Measurements from ENCODE around the gene TNFAIP6.
A peak's percentile ranks its signal among the peaks of the same experiment; 100 is the strongest.
"Not testable (repeated sequence)": the region's sequence is repeated elsewhere in the genome, so short reads cannot be mapped to it uniquely, and the experiment has no call there.

TNFAIP6 gene

GRCh38 chr2:151357359-151357758, at the start of gene TNFAIP6:
Gene TNFAIP6 (plus strand): TSS chr2:151357592. CDS start chr2:151357667, 75 bp downstream.
- no peaks in the 10 kb centered on the region for H3K27me3 ChIP-seq
- peak in 1 of 2 donors; percentile 34 for DNase-seq
- peak within 1 kb of the TSS in 1 of 2 donors; percentile 35 for H3K27ac ChIP-seq
- no peaks in the 10 kb centered on the region for H3K4me1 ChIP-seq
- H3K36me3 ChIP-seq: no peaks in the 10 kb centered on the region
- H3K4me3 ChIP-seq: no peak within 1 kb of the TSS
- H3K9me3 ChIP-seq: no peaks in the 10 kb centered on the region
- intact Hi-C loops (cut with DNase I; ENCODE audit: low total_unique reads): no loop called here
- TF ChIP-seq, protein P1, sequence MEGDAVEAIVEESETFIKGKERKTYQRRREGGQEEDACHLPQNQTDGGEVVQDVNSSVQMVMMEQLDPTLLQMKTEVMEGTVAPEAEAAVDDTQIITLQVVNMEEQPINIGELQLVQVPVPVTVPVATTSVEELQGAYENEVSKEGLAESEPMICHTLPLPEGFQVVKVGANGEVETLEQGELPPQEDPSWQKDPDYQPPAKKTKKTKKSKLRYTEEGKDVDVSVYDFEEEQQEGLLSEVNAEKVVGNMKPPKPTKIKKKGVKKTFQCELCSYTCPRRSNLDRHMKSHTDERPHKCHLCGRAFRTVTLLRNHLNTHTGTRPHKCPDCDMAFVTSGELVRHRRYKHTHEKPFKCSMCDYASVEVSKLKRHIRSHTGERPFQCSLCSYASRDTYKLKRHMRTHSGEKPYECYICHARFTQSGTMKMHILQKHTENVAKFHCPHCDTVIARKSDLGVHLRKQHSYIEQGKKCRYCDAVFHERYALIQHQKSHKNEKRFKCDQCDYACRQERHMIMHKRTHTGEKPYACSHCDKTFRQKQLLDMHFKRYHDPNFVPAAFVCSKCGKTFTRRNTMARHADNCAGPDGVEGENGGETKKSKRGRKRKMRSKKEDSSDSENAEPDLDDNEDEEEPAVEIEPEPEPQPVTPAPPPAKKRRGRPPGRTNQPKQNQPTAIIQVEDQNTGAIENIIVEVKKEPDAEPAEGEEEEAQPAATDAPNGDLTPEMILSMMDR (IDR thresholded peaks at IDR 0.05): no peak

GRCh38 chr2:151310313-151310712, 47.1 kb upstream of the TNFAIP6 start:
- DNase-seq; H3K27me3 ChIP-seq; H3K9me3 ChIP-seq; H3K36me3 ChIP-seq; intact Hi-C loops (cut with DNase I; ENCODE audit: low total_unique reads); H3K4me3 ChIP-seq; H3K27ac ChIP-seq: not testable (repeated sequence)
- H3K4me1 ChIP-seq: peaks cover 0 to 13% (median 5%) of the 10 kb centered on the region in 4 donors

DNA sequence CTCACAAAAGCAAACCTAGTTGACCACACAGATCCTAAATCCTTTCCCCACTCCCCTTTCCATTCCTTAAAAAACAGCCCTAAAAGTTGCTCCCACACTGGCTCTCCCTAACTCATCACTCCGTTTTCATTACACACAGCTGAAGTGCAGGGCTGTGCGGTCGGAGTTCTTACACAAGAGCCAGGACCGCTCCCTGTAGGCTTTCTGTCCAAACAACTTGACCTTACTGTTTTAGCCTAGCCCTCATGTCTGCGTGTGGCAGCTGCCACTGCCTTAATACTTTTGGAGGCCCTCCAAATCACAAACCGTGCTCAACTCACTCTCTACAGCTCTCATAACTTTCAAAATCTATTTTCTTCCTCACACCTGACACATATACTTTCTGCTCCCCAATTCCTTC, 45.0 kb upstream of the TNFAIP6 start:
- H3K9me3 ChIP-seq; intact Hi-C loops (cut with DNase I; ENCODE audit: low total_unique reads); H3K4me3 ChIP-seq; H3K27ac ChIP-seq; H3K27me3 ChIP-seq; H3K36me3 ChIP-seq: not testable (repeated sequence)
- peaks cover 0 to 22% (median 13%) of the 10 kb centered on the region in 4 donors for H3K4me1 ChIP-seq
- peak in 1 of 2 donors; percentile 32 for DNase-seq

DNA sequence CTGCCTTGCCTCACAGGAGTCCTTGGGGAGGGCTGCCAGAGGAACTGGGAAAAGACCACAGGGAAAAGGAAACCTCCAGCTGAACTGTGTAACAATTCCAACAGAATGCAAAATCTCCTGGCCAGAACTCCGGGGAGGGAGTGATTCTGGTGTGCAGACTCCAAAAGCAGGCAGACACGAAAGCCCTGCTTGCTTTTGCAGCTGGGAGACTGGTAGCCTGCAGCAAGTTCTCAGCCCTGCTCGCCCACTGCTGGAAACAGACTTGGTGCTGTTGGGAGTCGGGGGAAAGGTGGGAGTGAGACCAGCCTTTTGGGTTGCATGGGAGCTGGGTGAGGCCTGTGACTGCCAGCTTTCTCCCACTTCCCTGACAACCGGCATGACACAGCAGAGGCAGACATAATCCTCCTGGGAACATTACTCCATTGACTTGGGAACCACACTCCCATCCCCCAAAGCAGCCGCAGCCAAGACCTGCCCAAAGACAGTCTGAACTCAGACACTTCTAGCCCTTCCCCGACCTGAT, 42.0 kb upstream of the TNFAIP6 start:
- Histone ChIP-seq H3K27me3 (no peaks in the 10 kb centered on the region), H3K4me3 (peak overlapping the region in 1 of 2 donors; percentile 29), H3K4me1 (peaks cover 0 to 22% (median 13%) of the 10 kb centered on the region in 4 donors), H3K36me3 (no peaks in the 10 kb centered on the region), H3K9me3 (no peaks in the 10 kb centered on the region), H3K27ac (peak overlapping the region; percentile 57 to 67)
- TF ChIP-seq, protein P1 (IDR thresholded peaks at IDR 0.05): no peak
- DNase-seq: peak; percentile 26 to 78
- intact Hi-C loops (cut with DNase I; ENCODE audit: low total_unique reads): no loop called here

GRCh38 chr2:151325581-151326095, 31.8 kb upstream of the TNFAIP6 start:
- no peaks in the 10 kb centered on the region for H3K4me1 ChIP-seq
- H3K36me3 ChIP-seq: no peaks in the 10 kb centered on the region
- no peaks in the 10 kb centered on the region for H3K9me3 ChIP-seq
- TF ChIP-seq, protein P1 (IDR thresholded peaks at IDR 0.05): no peak
- DNase-seq: no peak
- intact Hi-C loops (cut with DNase I; ENCODE audit: low total_unique reads): no loop called here
- no peak overlapping the region for H3K4me3 ChIP-seq
- no peaks in the 10 kb centered on the region for H3K27me3 ChIP-seq
- H3K27ac ChIP-seq: no peak overlapping the region

DNA sequence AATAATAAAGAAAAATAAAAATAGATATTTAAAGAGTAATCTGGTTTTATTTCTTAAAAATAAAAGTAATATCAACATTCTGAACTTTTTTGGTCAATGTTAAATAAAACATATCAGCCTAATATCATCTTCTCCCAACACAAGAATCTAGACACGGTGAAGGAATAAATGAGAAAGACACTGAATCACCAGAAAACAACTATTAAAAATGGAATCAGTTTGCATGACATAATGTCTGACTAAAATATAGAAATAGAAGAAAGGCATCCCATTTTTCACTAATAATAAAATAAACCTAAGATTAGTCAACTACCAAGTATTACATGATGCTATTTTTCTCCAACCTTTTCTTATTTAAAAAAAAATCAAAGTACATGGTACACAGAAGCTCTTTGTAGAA, 30.8 kb upstream of the TNFAIP6 start:
- H3K4me1 ChIP-seq: no peaks in the 10 kb centered on the region
- H3K36me3 ChIP-seq: no peaks in the 10 kb centered on the region
- intact Hi-C loops (cut with DNase I; ENCODE audit: low total_unique reads): no loop called here
- DNase-seq: no peak
- no peaks in the 10 kb centered on the region for H3K9me3 ChIP-seq
- TF ChIP-seq, protein P1 (IDR thresholded peaks at IDR 0.05): no peak
- H3K4me3 ChIP-seq: no peak overlapping the region
- no peaks in the 10 kb centered on the region for H3K27me3 ChIP-seq
- H3K27ac ChIP-seq: no peak overlapping the region

DNA sequence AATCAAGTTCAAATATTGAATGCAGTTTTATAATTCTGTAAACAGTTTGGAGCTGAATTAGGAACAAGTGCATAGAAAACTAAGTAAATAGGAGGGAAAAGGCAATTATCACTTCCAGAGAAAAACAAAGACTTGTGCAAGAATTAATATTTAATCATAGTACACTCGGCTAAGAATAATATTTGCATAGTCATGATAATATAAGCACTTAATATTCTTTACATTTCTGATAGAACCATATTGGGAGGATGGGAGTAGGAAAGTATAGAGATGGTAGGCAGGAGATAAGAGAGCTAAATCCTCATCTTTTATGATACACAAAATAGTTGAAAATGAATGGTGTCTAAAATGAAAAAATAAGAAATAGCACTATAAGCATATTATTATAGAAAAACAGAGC, 27.4 kb upstream of the TNFAIP6 start:
- Histone ChIP-seq H3K4me3 (no peak overlapping the region), H3K27ac (no peak overlapping the region), H3K9me3 (no peaks in the 10 kb centered on the region), H3K36me3 (no peaks in the 10 kb centered on the region), H3K27me3 (no peaks in the 10 kb centered on the region), H3K4me1 (no peaks in the 10 kb centered on the region)
- intact Hi-C loops (cut with DNase I; ENCODE audit: low total_unique reads): no loop called here
- TF ChIP-seq, protein P1 (IDR thresholded peaks at IDR 0.05): no peak
- no peak for DNase-seq

Measured in tibial artery (tissue), 4 donors.